CD1c-positive myeloid dendritic cell (primary cell): ENCODE measurements around the gene RHOT1.
"Not testable (repeated sequence)": the region's sequence is repeated elsewhere in the genome, so short reads cannot be mapped to it uniquely, and the experiment has no call there.

Experiments used
- DNase-seq: peaks from one replicate; pipeline ENCODE4 v3.0.0-alpha.2; 2016; ENCODE audit errors: extremely low spot score

RHOT1 gene

GRCh38 chr17:32142038-32142856 lies at the start of gene RHOT1:
TSS of gene RHOT1 (plus strand) at chr17:32142502. CDS start at chr17:32142693, 191 bp downstream.
- peak; percentile 81 for DNase-seq

- no peak for DNase-seq
Observed at GRCh38 chr17:32099686-32100085, 42.6 kb upstream of the RHOT1 start.

GRCh38 chr17:32100323-32100722 lies 42.0 kb upstream of the RHOT1 start:
- not testable (repeated sequence) for DNase-seq

- no peak for DNase-seq
Observed at GRCh38 chr17:32100971-32101631, 41.2 kb upstream of the RHOT1 start.

DNA sequence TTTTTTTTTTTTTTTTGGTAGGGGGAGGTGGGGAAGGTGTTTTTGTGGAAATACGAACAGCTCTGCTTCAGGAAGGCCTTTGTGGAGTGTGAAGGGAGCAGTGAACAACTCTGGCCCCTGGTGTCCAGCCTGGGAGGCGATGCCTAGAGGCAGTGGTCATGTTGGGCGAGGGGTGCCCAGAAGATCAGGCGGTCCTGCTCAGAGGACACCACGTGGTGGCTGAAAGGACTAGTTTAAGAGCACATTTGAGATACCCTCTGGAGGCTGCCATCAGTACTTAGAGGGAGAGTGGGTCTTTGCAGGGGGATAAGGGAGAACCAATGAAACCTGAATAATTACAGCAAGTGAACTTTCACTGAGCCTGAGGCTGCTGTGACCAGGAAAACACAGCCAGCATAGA lies 40.1 kb upstream of the RHOT1 start:
- no peak for DNase-seq

- DNase-seq, result no peak
Observed at GRCh38 chr17:32102646-32103186, 39.6 kb upstream of the RHOT1 start.

DNA sequence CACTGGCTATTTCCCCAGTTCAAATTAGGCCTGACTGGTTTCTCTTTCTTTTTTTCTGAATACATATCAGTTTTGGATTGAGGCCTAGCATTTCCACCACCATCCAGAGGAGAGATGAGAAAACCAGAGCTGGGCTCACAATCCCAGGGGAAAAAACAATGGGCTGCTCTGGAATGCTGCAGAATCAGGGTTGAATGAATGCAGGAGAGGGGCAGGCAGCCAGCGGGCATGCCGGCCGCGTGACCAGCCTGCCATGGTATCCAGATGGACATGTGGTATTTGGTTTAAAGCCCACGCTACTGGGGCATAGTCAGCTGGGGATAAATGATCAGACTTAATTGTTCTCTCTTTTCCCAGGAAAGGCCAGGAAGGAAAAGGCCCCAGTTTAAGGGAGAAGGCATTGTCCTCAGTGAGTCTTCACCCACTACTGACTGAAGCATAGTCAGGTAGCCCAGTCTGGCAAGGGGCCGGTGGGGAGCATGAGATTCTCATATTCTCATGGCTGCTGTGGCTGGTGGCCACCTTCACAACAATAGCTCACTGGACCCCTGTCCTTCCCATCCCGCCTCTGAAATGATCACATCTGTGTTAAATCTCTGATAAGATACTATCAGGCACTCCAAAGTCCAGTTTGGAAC lies 38.7 kb upstream of the RHOT1 start:
- DNase-seq, result no peak

- no peak for DNase-seq
Observed at GRCh38 chr17:32104158-32104557, 38.1 kb upstream of the RHOT1 start.

DNA sequence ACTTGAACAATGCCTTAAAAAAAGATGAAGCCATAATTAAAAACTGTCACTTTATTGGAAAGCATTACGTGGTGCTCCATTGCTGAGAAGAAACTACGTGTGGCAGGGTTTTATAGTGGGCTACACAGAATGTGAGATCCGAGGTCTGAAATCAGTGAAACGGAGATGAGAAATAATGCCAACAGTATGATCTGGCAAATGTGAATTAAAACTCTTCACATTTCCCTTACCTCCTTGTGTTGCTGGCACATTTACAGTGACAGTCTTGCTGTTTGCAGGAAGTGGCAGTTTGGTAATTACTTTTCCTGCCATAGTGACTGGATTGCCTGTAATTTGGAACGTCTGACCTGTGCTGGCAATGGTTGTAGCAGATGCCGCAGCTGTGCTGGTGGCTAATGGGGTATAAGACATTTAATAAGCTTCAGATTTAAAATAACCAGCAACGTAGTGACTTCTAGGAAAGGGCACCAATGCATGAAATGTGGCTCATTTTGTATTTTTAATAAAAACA lies 35.8 kb upstream of the RHOT1 start:
- not testable (repeated sequence) for DNase-seq

DNA sequence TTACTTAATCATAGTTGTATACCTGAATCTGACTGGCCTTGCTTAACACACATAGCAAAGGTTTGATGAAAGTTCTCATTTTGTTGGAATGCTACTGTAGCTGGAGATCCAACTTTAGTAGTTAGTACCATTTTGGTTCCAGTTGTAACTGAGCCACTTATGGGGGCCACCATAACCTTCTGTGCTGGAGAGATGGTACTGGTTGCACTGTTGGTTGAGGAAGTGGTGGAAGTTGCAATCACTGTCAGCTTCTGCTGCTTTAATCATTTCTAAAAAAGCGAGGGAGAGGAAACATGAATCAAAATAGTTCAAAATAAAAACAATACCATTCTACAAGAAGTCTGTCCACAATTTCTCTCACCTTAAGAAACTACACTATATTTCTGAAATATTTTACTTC lies 35.1 kb upstream of the RHOT1 start:
- not testable (repeated sequence) for DNase-seq

GRCh38 chr17:32110596-32110995 lies 31.7 kb upstream of the RHOT1 start:
- DNase-seq, result no peak

DNA sequence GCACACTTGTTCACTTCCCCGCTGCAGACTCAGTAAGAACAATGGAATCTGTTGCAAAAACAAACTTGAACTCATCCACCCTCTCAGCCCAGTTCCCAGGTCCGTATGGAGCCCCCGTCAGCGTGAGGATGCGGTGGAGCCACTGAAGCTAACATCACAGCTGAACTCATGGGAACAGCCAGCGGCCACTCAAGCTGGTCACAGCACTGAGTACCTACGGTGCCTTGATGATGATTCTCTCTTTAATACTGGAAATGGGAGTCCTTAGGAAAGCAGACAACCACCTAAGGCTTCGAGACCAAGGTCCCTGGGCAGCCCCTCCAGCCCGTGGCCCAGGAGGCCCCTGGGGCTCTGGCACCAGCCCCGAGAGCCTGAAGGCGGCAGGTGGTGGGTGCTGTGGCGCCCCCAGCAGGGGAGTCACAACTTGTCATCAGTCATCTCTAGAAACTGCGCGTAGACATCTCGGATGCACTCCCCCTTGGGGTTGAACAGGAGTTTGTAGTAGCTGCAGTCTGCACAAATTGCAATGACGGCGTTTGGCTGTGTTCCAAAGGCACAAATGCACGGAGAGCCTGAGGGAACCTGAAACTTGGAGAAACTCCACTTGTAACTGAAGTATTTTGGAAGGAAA lies 31.0 kb upstream of the RHOT1 start:
- DNase-seq, result peak; percentile 47

- no peak for DNase-seq
Observed at GRCh38 chr17:32112416-32112815, 29.9 kb upstream of the RHOT1 start.

DNA sequence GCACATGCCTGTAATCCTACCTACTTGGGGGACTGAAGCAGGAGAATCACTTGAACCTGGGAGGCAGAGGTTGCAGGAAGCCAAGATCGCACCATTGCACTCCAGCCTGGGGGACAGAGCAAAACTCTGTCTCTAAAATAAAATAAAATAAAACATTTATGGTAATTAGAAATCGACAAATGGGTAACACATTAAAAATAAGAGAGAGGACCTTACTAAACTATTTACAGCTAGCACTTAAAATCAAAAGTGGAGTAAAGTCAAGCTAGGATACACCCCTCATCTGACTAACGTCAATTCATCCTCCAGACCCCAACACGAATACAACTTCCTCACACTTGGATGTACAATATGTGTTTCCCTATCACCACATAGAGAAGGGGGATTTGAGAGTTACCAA lies 27.8 kb upstream of the RHOT1 start:
- no peak for DNase-seq

DNA sequence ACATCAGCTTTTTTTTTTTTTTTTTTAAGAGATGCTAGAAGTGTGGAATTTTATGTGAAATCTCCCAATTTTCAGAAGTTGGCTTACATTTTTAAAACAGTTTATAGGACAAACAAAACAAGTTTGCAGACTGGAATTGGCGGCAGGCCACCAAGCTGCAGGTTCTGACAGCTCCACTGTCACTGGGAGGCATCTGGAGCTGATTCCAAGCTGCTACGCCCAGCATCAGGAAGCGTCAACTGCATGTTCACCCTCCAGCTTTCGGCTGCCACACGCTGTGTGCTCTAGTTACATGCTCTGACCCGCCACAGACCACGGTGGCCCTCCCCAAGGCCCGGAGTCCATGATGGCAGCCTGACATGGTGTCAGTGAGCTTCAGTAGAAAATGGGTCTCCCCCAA lies 26.8 kb upstream of the RHOT1 start:
- DNase-seq, result not testable (repeated sequence)

GRCh38 chr17:32116937-32117336 lies 25.4 kb upstream of the RHOT1 start:
- no peak for DNase-seq

- DNase-seq, result no peak
Observed at GRCh38 chr17:32117399-32117798, 24.9 kb upstream of the RHOT1 start.

DNA sequence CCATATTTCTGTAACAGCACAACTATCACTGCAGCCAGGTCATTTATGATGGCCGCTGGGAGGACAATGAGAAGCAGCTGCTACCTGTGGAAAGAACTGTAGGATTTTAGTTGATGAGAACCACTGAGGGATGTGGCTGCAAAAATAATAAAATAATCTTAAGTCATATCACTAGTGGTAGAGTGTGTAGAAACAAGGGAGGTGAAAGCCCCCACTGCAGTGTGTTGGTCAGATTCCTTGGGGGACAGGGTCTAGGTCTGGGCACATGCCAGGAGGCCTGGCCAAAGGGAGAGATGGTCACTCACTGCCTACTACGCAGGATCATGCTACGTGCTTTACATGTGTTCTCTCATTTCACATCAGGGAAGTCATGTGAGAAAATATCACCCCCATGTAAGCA lies 24.2 kb upstream of the RHOT1 start:
- DNase-seq, result not testable (repeated sequence)

- no peak for DNase-seq
Observed at GRCh38 chr17:32118835-32119234, 23.5 kb upstream of the RHOT1 start.

DNA sequence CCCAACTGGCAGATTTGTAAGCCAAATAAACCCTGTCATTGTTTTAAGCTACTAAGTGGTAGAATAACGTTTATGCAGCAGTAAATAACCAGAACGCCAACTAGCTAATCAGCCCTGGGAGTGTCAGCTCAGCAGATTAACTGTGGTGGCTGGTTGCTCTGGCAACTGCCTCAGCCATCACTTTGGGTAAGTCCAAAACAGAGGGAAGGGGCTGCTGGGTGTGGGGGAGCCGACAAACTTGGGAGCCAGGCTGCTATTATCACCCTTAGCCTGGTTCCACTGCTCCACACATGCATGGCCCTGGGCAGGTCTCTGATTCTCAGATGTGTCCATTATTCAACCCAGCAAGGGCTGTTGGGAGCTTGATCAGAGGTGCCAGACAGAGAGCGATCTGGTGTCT lies 22.2 kb upstream of the RHOT1 start:
- no peak for DNase-seq

DNA sequence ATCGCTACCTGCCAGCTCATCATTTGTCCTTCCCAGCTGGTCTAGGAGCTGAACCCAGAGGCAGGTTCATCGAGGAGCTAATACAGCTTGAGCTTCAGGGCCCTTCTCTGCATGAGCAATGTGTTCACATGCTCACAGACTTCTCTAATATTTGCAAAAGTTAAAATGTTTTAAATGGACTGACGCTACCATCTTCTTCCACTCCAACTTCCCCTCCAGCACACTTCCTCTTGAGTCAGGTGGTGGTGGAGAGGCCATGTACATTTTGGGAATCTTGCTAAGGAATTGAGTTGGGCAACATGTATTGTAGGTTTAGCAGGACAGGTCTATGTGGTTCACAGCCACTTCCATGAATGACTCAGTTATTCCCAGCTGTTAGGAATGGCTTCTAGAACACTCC lies 21.6 kb upstream of the RHOT1 start:
- no peak for DNase-seq

- DNase-seq, result no peak
Observed at GRCh38 chr17:32123782-32124181, 18.5 kb upstream of the RHOT1 start.
